Measurements from ENCODE around the gene FURIN. TPM values are rescaled to one million over a fixed set of nuclear protein-coding genes. Genes with fewer than 3 reads are reported as not detected.

Gene FURIN
- total and polyA plus RNA-seq, 9 of the 15 experiments (the other 6 are each of a cell fraction or from before 2014, with no cell fraction given) = 0.92 to 99.9 (median 34.8) TPM

DNA sequence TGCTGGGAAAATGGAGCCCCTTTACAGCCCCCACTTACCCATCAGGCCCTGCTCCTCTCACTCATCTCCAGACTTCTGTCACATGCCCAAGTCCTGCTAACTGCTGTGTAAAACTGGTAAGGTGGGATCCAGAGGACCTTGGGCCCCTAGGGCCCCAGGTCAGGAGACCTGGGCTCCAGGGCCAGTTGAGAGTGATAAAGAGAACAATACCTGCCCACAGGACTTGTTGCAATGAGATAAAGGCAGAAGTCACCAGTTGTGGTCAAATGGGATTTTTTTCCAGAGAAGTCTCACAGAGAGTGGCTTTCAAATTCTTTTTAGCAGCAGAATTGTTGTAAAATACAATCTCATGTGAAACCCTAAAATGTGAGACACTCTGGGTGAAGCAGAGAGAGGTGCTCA is 753 bp downstream of the FURIN start (continued):
- TF ChIP-seq, protein P1, sequence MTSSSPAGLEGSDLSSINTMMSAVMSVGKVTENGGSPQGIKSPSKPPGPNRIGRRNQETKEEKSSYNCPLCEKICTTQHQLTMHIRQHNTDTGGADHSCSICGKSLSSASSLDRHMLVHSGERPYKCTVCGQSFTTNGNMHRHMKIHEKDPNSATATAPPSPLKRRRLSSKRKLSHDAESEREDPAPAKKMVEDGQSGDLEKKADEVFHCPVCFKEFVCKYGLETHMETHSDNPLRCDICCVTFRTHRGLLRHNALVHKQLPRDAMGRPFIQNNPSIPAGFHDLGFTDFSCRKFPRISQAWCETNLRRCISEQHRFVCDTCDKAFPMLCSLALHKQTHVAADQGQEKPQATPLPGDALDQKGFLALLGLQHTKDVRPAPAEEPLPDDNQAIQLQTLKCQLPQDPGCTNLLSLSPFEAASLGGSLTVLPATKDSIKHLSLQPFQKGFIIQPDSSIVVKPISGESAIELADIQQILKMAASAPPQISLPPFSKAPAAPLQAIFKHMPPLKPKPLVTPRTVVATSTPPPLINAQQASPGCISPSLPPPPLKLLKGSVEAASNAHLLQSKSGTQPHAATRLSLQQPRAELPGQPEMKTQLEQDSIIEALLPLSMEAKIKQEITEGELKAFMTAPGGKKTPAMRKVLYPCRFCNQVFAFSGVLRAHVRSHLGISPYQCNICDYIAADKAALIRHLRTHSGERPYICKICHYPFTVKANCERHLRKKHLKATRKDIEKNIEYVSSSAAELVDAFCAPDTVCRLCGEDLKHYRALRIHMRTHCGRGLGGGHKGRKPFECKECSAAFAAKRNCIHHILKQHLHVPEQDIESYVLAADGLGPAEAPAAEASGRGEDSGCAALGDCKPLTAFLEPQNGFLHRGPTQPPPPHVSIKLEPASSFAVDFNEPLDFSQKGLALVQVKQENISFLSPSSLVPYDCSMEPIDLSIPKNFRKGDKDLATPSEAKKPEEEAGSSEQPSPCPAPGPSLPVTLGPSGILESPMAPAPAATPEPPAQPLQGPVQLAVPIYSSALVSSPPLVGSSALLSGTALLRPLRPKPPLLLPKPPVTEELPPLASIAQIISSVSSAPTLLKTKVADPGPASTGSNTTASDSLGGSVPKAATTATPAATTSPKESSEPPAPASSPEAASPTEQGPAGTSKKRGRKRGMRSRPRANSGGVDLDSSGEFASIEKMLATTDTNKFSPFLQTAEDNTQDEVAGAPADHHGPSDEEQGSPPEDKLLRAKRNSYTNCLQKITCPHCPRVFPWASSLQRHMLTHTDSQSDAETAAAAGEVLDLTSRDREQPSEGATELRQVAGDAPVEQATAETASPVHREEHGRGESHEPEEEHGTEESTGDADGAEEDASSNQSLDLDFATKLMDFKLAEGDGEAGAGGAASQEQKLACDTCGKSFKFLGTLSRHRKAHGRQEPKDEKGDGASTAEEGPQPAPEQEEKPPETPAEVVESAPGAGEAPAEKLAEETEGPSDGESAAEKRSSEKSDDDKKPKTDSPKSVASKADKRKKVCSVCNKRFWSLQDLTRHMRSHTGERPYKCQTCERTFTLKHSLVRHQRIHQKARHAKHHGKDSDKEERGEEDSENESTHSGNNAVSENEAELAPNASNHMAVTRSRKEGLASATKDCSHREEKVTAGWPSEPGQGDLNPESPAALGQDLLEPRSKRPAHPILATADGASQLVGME (CRISPR knock-in tag; IDR thresholded peaks at IDR 0.05) = no peak
- peak; percentile 58 to 68; a peak in 3 of 4 replicates for TF ChIP-seq KDM1A (IDR thresholded peaks at IDR 0.05)
- TF ChIP-seq LCOR (CRISPR knock-in tag; IDR thresholded peaks at IDR 0.05) = no peak
- no peak for TF ChIP-seq E2F3 (CRISPR knock-in tag; IDR thresholded peaks at IDR 0.05)
- TF ChIP-seq MTF1 (CRISPR knock-in tag; IDR thresholded peaks at IDR 0.05; ENCODE audit: borderline replicate concordance) = no peak
- TF ChIP-seq ZNF384 (IDR thresholded peaks at IDR 0.05; ENCODE audit: low read depth, low read length) = 0 out of 2 replicates have a peak, but pooled peaks have one; percentile 5
- no peak; the same call in 1 of the 2 replicates for TF ChIP-seq ZNF589 (CRISPR knock-in tag; IDR thresholded peaks at IDR 0.05; ENCODE audit: low read depth)
- TF ChIP-seq CREM (IDR thresholded peaks at IDR 0.05; ENCODE audit: low read depth) = 0 out of 2 replicates have a peak, but pooled peaks have one; percentile 5
- TF ChIP-seq PHTF2 (CRISPR knock-in tag; IDR thresholded peaks at IDR 0.05) = no peak
- TF ChIP-seq THRAP3 (IDR thresholded peaks at IDR 0.05; ENCODE audit: borderline replicate concordance) = no peak
- no peak for TF ChIP-seq NFIX (CRISPR knock-in tag; IDR thresholded peaks at IDR 0.05; ENCODE audit: low read depth)
- no peak; the same call in 1 of the 2 replicates for TF ChIP-seq ZNF212 (CRISPR knock-in tag; IDR thresholded peaks at IDR 0.05)
- TF ChIP-seq, protein P2, sequence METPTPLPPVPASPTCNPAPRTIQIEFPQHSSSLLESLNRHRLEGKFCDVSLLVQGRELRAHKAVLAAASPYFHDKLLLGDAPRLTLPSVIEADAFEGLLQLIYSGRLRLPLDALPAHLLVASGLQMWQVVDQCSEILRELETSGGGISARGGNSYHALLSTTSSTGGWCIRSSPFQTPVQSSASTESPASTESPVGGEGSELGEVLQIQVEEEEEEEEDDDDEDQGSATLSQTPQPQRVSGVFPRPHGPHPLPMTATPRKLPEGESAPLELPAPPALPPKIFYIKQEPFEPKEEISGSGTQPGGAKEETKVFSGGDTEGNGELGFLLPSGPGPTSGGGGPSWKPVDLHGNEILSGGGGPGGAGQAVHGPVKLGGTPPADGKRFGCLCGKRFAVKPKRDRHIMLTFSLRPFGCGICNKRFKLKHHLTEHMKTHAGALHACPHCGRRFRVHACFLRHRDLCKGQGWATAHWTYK (CRISPR knock-in tag; IDR thresholded peaks at IDR 0.05) = peak; percentile 30
- TF ChIP-seq, protein P3, sequence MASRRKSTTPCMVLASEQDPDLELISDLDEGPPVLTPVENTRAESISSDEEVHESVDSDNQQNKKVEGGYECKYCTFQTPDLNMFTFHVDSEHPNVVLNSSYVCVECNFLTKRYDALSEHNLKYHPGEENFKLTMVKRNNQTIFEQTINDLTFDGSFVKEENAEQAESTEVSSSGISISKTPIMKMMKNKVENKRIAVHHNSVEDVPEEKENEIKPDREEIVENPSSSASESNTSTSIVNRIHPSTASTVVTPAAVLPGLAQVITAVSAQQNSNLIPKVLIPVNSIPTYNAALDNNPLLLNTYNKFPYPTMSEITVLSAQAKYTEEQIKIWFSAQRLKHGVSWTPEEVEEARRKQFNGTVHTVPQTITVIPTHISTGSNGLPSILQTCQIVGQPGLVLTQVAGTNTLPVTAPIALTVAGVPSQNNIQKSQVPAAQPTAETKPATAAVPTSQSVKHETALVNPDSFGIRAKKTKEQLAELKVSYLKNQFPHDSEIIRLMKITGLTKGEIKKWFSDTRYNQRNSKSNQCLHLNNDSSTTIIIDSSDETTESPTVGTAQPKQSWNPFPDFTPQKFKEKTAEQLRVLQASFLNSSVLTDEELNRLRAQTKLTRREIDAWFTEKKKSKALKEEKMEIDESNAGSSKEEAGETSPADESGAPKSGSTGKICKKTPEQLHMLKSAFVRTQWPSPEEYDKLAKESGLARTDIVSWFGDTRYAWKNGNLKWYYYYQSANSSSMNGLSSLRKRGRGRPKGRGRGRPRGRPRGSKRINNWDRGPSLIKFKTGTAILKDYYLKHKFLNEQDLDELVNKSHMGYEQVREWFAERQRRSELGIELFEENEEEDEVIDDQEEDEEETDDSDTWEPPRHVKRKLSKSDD (conservative IDR thresholded peaks at IDR 0.05; ENCODE audit: low read length) = no peak
- no peak for TF ChIP-seq HCFC1 (IDR thresholded peaks at IDR 0.05; ENCODE audit: low read depth, low read length)
- TF ChIP-seq, protein P4, sequence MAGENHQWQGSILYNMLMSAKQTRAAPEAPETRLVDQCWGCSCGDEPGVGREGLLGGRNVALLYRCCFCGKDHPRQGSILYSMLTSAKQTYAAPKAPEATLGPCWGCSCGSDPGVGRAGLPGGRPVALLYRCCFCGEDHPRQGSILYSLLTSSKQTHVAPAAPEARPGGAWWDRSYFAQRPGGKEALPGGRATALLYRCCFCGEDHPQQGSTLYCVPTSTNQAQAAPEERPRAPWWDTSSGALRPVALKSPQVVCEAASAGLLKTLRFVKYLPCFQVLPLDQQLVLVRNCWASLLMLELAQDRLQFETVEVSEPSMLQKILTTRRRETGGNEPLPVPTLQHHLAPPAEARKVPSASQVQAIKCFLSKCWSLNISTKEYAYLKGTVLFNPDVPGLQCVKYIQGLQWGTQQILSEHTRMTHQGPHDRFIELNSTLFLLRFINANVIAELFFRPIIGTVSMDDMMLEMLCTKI (IDR thresholded peaks at IDR 0.05; ENCODE audit: partially characterized antibody) = no peak
- TF ChIP-seq CBX1 (IDR thresholded peaks at IDR 0.05; ENCODE audit: low read depth) = no peak
- no peak for TF ChIP-seq ZNF668 (CRISPR knock-in tag; IDR thresholded peaks at IDR 0.05)
- TF ChIP-seq RBM25 (IDR thresholded peaks at IDR 0.05; ENCODE audit: low read depth, low read length, severe bottlenecking) = no peak

All from K562 (cell line).